KMS-11 (cell line): ENCODE measurements around the gene COBL.

Experiments used
- H2AFZ ChIP-seq: fragments of 200-600 bp; sonication (generic); 2 replicates; pipeline ENCODE4 v1.6.1; 2016; ENCODE audit warnings: antibody characterized with exemption, mixed run types, low read depth
- H3K27ac ChIP-seq: fragments of 200-600 bp; sonication (generic); 2 replicates; pipeline ENCODE4 v1.6.1; 2016; ENCODE audit warnings: mild to moderate bottlenecking, mixed run types
- H3K27me3 ChIP-seq: fragments of 200-600 bp; sonication (generic); 2 replicates; pipeline ENCODE4 v1.6.1; 2017; ENCODE audit warnings: mild to moderate bottlenecking, low read depth, mixed run types, moderate library complexity; ENCODE audit not compliant: insufficient read depth
- H3K36me3 ChIP-seq: fragments of 200-600 bp; sonication (generic); 2 replicates; pipeline ENCODE4 v1.6.1; 2017; ENCODE audit warnings: mild to moderate bottlenecking, mixed run types; ENCODE audit not compliant: insufficient read depth
- H3K4me1 ChIP-seq: fragments of 200-600 bp; sonication (generic); 2 replicates; pipeline ENCODE4 v1.6.1; 2016; ENCODE audit warnings: mild to moderate bottlenecking, low read depth, mixed run types; ENCODE audit not compliant: poor library complexity, severe bottlenecking
- H3K4me2 ChIP-seq: fragments of 200-600 bp; sonication (generic); 2 replicates; pipeline ENCODE4 v1.7.0; 2016; ENCODE audit warnings: mild to moderate bottlenecking, mixed run types
- H3K4me3 ChIP-seq: fragments of 200-600 bp; sonication (generic); IDR thresholded peaks from 2 replicates; pipeline ENCODE4 v1.6.1; 2017; ENCODE audit warnings: low read depth, low read length, mixed read lengths; ENCODE audit not compliant: insufficient read depth
- H3K79me2 ChIP-seq: fragments of 200-600 bp; sonication (generic); 2 replicates; pipeline ENCODE4 v1.6.1; 2016; ENCODE audit warnings: low read depth, mixed run types; ENCODE audit not compliant: insufficient read depth
- H3K9ac ChIP-seq: fragments of 200-600 bp; sonication (generic); 2 replicates; pipeline ENCODE4 v1.6.1; 2016; ENCODE audit warnings: mild to moderate bottlenecking, mixed run types
- H4K20me1 ChIP-seq: fragments of 200-600 bp; sonication (generic); 2 replicates; pipeline ENCODE4 v1.6.1; 2016; ENCODE audit warnings: mild to moderate bottlenecking, mixed run types; ENCODE audit not compliant: insufficient read depth
- CTCF ChIP-seq: fragments of 200-600 bp; sonication (generic); conservative IDR thresholded peaks from 2 replicates; pipeline ENCODE4 v1.6.1; 2017; ENCODE audit warnings: low read depth, mild to moderate bottlenecking, antibody characterized with exemption, low read length, moderate library complexity, mixed read lengths

The COBL gene

GRCh38 chr7:51246258-51247245, 70.1 kb downstream of the COBL start:
- no peak overlapping the region for H3K4me3 ChIP-seq
- no peak overlapping the region for H3K9ac ChIP-seq
- no peak overlapping the region for H2AFZ ChIP-seq
- H3K4me2 ChIP-seq = no peak overlapping the region
- H3K79me2 ChIP-seq = no peaks in the 10 kb centered on the region
- H4K20me1 ChIP-seq = no peaks in the 10 kb centered on the region
- no peak overlapping the region for H3K27ac ChIP-seq
- no peak for TF ChIP-seq CTCF
- no peaks in the 10 kb centered on the region for H3K36me3 ChIP-seq
- no peaks in the 10 kb centered on the region for H3K4me1 ChIP-seq
- H3K27me3 ChIP-seq = no peaks in the 10 kb centered on the region

GRCh38 chr7:51244885-51245284, 71.7 kb downstream of the COBL start:
- H3K27ac ChIP-seq = no peak overlapping the region
- H3K79me2 ChIP-seq = no peaks in the 10 kb centered on the region
- no peaks in the 10 kb centered on the region for H3K27me3 ChIP-seq
- H3K4me2 ChIP-seq = no peak overlapping the region
- H3K4me3 ChIP-seq = no peak overlapping the region
- no peak overlapping the region for H3K9ac ChIP-seq
- H3K36me3 ChIP-seq = no peaks in the 10 kb centered on the region
- H4K20me1 ChIP-seq = no peaks in the 10 kb centered on the region
- no peaks in the 10 kb centered on the region for H3K4me1 ChIP-seq
- TF ChIP-seq CTCF = no peak
- no peak overlapping the region for H2AFZ ChIP-seq

GRCh38 chr7:51244053-51244452, 72.6 kb downstream of the COBL start:
- Histone ChIP-seq H3K4me1 (no peaks in the 10 kb centered on the region), H3K79me2 (no peaks in the 10 kb centered on the region)

GRCh38 chr7:51243631-51244030, 73.0 kb downstream of the COBL start:
- Histone ChIP-seq H3K4me1 (no peaks in the 10 kb centered on the region), H3K4me3 (no peak overlapping the region), H3K79me2 (no peaks in the 10 kb centered on the region), H3K9ac (no peak overlapping the region), H4K20me1 (no peaks in the 10 kb centered on the region), H3K27ac (no peak overlapping the region), H3K36me3 (no peaks in the 10 kb centered on the region), H2AFZ (no peak overlapping the region), H3K4me2 (no peak overlapping the region), H3K27me3 (no peaks in the 10 kb centered on the region)
- TF ChIP-seq CTCF = no peak

More at GRCh38 chr7:51244053-51244452, 72.6 kb downstream of the COBL start:
- H3K4me2 ChIP-seq = no peak overlapping the region
- no peaks in the 10 kb centered on the region for H3K36me3 ChIP-seq
- H2AFZ ChIP-seq = no peak overlapping the region
- no peak overlapping the region for H3K27ac ChIP-seq
- TF ChIP-seq CTCF = no peak
- H4K20me1 ChIP-seq = no peaks in the 10 kb centered on the region
- no peaks in the 10 kb centered on the region for H3K27me3 ChIP-seq
- no peak overlapping the region for H3K4me3 ChIP-seq
- H3K9ac ChIP-seq = no peak overlapping the region
